ENCODE data around the gene PPP1R13B. TPM values are rescaled to one million over a fixed set of nuclear protein-coding genes. Genes with fewer than 3 reads are reported as not detected.

Gene PPP1R13B
- total RNA-seq, 1 donor from 2014 or later = 8.6 TPM

DNA sequence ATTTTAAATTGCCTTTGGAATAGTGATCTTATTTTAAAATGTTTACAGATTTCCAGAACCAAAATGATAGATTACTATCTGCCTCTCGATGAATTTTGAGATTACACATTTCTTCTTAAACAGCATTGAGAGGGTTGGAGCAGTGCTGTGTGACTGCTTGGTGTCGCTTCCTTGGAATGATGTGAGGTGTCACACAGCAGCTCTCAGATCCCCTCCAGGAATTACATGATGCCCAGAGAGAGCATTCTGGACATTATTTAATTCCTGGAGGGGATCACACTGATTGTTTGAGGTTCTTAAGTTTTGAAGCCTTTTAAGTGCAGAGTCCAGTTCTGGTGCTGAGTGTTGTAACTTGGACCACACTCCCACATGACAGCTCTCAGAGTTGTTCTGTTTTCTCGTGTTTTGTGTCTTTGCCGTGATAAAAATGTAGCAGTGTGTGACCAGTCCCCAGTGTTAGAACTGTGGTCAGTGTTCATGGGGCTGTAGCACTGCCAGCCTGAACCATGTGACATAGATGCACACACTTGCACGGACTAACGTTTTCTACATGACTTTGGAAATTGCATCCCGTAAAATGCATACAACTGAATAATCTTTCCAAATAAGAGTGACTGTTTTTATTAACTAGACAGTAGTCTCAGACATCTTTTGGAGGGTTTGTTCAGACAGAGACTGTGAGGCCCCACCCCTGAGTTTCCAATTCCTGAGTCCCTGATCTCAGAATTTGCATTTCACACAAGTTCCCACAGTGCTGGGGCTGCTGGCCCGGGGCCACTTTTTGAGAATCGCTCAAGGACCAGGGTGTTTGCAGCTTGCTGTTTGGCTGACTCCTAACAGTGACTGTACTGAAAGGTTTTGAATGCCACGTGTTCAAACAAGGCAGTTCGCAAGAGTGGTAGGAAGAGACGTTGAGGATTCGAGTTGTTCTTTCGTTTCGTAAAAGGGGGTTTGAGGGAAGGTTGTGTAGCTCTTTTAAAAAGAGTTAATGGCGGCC, 158.2 kb downstream of the PPP1R13B start:
- Mint-ChIP-seq H3K4me3 (no peak overlapping the region), H3K9me3 (no peaks in the 10 kb centered on the region), H3K4me1 (no peaks in the 10 kb centered on the region), H3K36me3 (ENCODE audit: low read depth) (peaks cover 30% of the 10 kb centered on the region), H3K27me3 (no peaks in the 10 kb centered on the region), H3K27ac (no peak overlapping the region)
- intact Hi-C loops (cut with micrococcal nuclease) = no loop called here
- DNase-seq = peak; percentile 50

DNA sequence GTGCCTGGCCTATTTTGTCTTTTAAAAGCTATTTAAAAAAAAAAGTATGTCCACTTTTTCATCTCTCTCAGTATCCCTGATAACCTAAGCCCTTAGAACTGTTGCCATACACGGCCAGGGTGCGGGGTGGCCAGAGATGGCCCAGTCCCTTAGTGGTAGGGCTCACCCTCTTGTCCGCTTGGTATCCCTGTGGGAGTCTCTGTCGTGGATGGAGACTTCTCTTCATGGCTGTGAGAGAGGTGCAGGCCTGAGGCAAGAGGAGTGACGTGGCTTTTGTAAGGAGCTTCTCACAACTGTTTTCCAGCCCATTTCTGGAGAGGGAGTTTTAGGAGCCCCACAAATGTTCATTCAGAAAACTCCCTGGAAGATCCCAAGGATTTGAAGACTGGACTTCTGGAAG, 158.9 kb downstream of the PPP1R13B start:
- H3K27ac Mint-ChIP-seq = no peak overlapping the region
- no peaks in the 10 kb centered on the region for H3K4me1 Mint-ChIP-seq
- H3K9me3 Mint-ChIP-seq = no peaks in the 10 kb centered on the region
- intact Hi-C loops (cut with micrococcal nuclease) = no loop called here
- peaks cover 25% of the 10 kb centered on the region for H3K36me3 Mint-ChIP-seq (ENCODE audit: low read depth)
- no peak overlapping the region for H3K4me3 Mint-ChIP-seq
- no peaks in the 10 kb centered on the region for H3K27me3 Mint-ChIP-seq
- DNase-seq = no peak

DNA sequence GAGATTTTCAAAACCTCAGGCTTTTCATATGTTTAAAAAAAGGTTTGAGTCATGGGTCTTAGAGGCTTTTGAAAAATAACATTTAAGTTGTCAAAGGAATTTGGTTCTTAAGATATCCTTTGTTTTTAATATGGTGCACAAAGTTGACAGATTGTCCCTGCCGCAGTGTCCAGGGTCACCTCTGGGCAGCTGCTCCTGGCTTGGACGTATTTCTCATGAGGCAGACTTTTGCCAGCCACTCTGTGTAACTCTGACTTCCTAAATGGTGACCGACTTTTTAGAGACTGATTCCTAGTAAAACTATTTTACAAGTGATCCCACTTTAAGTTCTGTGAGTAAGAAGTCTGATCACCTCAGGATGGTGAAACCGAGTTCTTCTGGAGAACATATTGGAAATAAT, 159.7 kb downstream of the PPP1R13B start:
- Mint-ChIP-seq H3K9me3 (no peaks in the 10 kb centered on the region), H3K27ac (no peak overlapping the region), H3K27me3 (no peaks in the 10 kb centered on the region), H3K36me3 (ENCODE audit: low read depth) (peaks cover 30% of the 10 kb centered on the region), H3K4me1 (no peaks in the 10 kb centered on the region), H3K4me3 (no peak overlapping the region)
- no peak for DNase-seq
- intact Hi-C loops (cut with micrococcal nuclease) = no loop called here

DNA sequence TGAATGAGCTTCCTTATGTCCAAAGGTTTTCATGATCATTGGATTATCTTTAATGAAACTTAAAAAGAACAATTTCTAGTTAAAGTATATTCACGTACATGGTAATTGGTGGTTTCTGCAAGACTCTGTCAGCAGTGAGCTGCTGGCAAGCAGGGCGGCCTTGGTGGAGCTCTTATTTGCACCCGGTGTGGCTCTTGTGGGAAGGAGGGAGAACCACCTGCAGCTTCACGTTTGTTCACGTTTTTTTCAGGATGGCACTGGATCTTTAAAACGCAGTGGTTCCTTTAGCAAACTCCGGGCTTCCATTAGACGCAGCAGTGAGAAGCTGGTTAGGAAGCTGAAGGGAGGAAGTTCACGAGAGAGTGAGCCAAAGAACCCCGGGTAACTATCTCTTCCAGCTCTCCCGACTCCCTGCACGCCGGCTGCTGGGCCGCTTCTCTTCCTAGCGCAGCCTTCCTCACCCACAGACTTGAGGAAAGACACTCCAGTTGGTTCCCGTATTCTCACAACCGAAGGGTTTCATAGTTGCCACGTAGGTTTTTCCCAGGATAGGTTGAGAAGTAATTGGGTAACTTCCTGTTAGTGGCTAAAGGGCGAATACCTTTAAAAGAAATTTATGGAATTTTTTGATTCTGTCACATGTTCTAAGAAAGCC, 160.4 kb downstream of the PPP1R13B start:
- Mint-ChIP-seq H3K36me3 (ENCODE audit: low read depth) (peaks cover 32% of the 10 kb centered on the region), H3K9me3 (no peaks in the 10 kb centered on the region)

DNA sequence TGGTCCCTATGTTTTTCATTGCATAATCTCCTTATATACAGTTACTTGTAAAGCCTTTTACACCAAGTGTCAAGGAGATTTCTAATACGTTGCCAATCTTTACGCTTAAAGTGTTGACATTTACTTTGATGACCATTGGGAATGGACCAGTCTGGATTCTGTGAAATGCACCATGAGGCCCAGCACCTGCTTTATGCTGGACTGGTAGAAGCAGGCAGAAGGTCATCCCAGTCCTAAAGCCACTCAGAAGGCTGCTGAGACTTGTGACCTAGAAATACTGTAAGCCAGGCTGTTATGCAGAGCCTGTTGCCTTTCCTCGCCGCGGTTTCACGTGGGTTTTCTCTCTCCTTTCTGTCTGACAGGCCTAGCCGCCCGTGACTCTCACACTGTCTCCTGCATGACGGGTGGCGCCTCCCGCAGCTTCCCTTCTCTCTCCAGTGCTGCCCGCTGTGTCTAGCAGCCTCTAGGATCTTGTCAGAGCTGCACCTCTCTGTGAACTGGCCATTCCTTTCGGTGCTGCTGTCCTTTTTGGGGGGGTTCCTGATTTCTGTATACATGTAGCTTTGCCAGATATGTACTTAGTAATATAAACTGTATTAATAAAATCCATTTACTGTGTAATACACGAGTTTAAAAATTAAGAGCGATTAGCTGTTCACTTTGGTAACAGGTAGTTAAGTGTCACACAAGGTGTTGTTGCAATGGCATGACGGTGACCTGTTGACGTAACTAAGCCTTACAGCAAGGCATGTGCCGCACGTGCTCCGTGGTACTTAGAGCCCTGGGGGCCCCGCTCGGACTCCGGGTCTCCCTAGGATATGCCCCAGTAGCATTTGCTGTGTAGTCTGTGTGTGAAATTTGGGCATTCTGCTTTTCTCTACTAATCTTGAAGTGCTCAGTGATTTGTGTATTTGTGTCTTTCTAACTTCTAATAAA, 161.8 kb downstream of the PPP1R13B start:
- intact Hi-C loops (cut with micrococcal nuclease) = no loop called here
- Mint-ChIP-seq H3K4me3 (no peak overlapping the region), H3K27me3 (no peaks in the 10 kb centered on the region), H3K4me1 (no peaks in the 10 kb centered on the region), H3K27ac (no peak overlapping the region), H3K36me3 (ENCODE audit: low read depth) (peaks cover 43% of the 10 kb centered on the region), H3K9me3 (no peaks in the 10 kb centered on the region)
- no peak for DNase-seq

More for the DNA sequence above, 160.4 kb downstream of the PPP1R13B start:
- intact Hi-C loops (cut with micrococcal nuclease) = no loop called here
- no peaks in the 10 kb centered on the region for H3K27me3 Mint-ChIP-seq
- H3K4me3 Mint-ChIP-seq = no peak overlapping the region
- DNase-seq = no peak
- H3K4me1 Mint-ChIP-seq = no peaks in the 10 kb centered on the region
- H3K27ac Mint-ChIP-seq = no peak overlapping the region

DNA sequence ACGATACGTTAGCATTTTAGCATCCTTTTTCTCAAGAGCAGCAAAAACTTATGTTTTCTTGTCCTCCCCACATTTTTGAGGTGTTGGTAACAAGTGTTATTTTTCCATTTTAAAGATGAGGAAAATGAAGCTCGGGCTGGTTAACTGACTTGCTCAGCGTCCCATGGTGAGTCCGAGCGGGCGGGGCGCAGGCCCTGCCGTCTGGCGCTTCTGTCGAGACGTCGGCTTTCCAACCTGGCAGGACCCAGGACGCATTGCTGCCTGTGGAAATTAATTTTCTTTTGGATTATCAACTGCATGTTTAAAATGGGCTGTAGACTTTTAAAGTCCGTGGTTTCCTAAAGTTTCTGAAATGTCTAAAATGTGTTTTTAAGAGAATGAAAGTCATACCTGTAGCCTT, 162.5 kb downstream of the PPP1R13B start:
- H3K27me3 Mint-ChIP-seq = no peaks in the 10 kb centered on the region
- no peak for DNase-seq
- intact Hi-C loops (cut with micrococcal nuclease) = no loop called here
- no peaks in the 10 kb centered on the region for H3K9me3 Mint-ChIP-seq
- no peak overlapping the region for H3K4me3 Mint-ChIP-seq
- peaks cover 44% of the 10 kb centered on the region for H3K36me3 Mint-ChIP-seq (ENCODE audit: low read depth)
- H3K27ac Mint-ChIP-seq = no peak overlapping the region
- no peaks in the 10 kb centered on the region for H3K4me1 Mint-ChIP-seq

DNA sequence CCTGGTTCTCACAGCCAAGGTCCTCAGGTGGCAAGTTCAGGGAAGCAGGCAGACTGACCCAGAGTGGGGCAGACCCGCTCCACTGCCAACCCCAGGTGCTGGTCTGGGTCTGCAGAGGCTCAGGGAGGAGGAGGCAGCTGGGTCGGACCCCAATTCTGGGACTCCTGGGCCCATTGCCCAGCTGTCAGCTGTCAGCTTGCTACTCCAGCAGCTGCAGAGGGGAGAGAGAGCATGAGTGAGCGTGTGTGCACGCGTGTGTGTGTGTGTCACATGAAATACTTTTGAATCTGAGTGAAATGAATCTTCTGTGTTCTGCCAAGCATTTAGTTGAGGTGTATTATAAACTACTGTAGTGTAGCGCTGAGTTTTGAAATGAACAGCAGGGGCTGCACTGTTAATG, 162.9 kb downstream of the PPP1R13B start:
- H3K27me3 Mint-ChIP-seq = no peaks in the 10 kb centered on the region
- intact Hi-C loops (cut with micrococcal nuclease) = no loop called here
- H3K4me1 Mint-ChIP-seq = peaks cover 2% of the 10 kb centered on the region
- peaks cover 46% of the 10 kb centered on the region for H3K36me3 Mint-ChIP-seq (ENCODE audit: low read depth)
- H3K9me3 Mint-ChIP-seq = no peaks in the 10 kb centered on the region
- H3K4me3 Mint-ChIP-seq = no peak overlapping the region
- H3K27ac Mint-ChIP-seq = no peak overlapping the region
- DNase-seq = no peak

Other genes with a start within 250 kb of the PPP1R13B start
- gene KLC1, start 218.4 kb downstream of the PPP1R13B start, total RNA-seq = 132 and 155 TPM in 2 replicates
- gene XRCC3, start 132.1 kb downstream of the PPP1R13B start, total RNA-seq = 70.3 and 75.8 TPM in 2 replicates
- 21.4 and 23.9 TPM in 2 replicates for gene ZFYVE21, start 131.8 kb downstream of the PPP1R13B start, total RNA-seq
- gene TDRD9, start 80.9 kb upstream of the PPP1R13B start, total RNA-seq = 0.12 and 0.19 TPM in 2 replicates
- not detected in 2 replicates for gene RD3L, start 95.0 kb upstream of the PPP1R13B start, total RNA-seq
- gene ASPG, start 238.1 kb upstream of the PPP1R13B start, total RNA-seq = not detected in 2 replicates

Measured in activated CD4-positive, alpha-beta T cell treated with anti-CD3 and anti-CD28 coated beads, Interleukin-2, amount 10 ng/mL, durations not matched to agents 24 days and 14 days (primary cell).